ENCODE results near the gene OR6B3. TPM values are rescaled to one million over a fixed set of nuclear protein-coding genes. Genes with fewer than 3 reads are reported as not detected.

OR6B3 gene
- total RNA-seq, 1 experiment from 2014 or later, result not detected

- Histone ChIP-seq H3K4me1 (ENCODE audit: insufficient read depth, low read length) (peaks cover 17% of the 10 kb centered on the region; the same call in 1 of the 2 replicates), H3K9me2 (replicated peaks; ENCODE audit: low read length) (no peaks in the 10 kb centered on the region), H3K36me3 (ENCODE audit: low read depth, low read length) (peaks cover 16% of the 10 kb centered on the region), H3K4me2 (ENCODE audit: low read length) (peak overlapping the region; percentile 83), H3K4me3 (ENCODE audit: low read length) (peak overlapping the region; percentile 81), H3K27ac (ENCODE audit: low read length) (no peak overlapping the region), H3K27me3 (ENCODE audit: low read length) (no peaks in the 10 kb centered on the region), H4K20me1 (ENCODE audit: low read length) (peaks cover 28% of the 10 kb centered on the region), H3K9me3 (ENCODE audit: low read length) (no peaks in the 10 kb centered on the region), H2AFZ (ENCODE audit: low read length) (no peak overlapping the region), H3K9ac (ENCODE audit: low read length) (peak overlapping the region; percentile 98), H3K79me2 (ENCODE audit: low read length) (peaks cover 45% of the 10 kb centered on the region), H3F3A (ENCODE audit: low read length, unreplicated experiment) (no peaks in the 10 kb centered on the region)
- intact Hi-C loops (cut with micrococcal nuclease), result loop anchor here (1.0 kb wide), 1 partner anchor 112 kb away; the partner anchor contains the start of gene COPS9
- no peak for DNase-seq
- TF ChIP-seq CTCF (conservative IDR thresholded peaks at IDR 0.05; ENCODE audit: low read depth, low read length), result no peak
- no peak for TF ChIP-seq EZH2phosphoT487 (IDR thresholded peaks at IDR 0.05; ENCODE audit: borderline replicate concordance, low read length)
- no peak for TF ChIP-seq EZH2 (IDR thresholded peaks at IDR 0.05; ENCODE audit: low read length, unreplicated experiment)
- CTCF ChIA-PET, result interaction anchor here (0.6 kb wide), 1 partner anchor 119 kb away, joined by 3 read pairs; no protein-coding TSS in a partner anchor
- no TSS peak for BruUV-seq (replicated peaks)
- peak; percentile 23 for ATAC-seq
- POLR2A ChIA-PET (ENCODE audit: unreplicated experiment), result interaction anchor here (0.6 kb wide), 3 partner anchors 71 to 1412 kb away, joined by 4 to 12 read pairs (median 6); no protein-coding TSS in a partner anchor
Observed at GRCh38 chr2:240024766-240025165, 28.6 kb downstream of the OR6B3 start.

GRCh38 chr2:240023792-240024191 lies 29.5 kb downstream of the OR6B3 start:
- Histone ChIP-seq H3K9ac (ENCODE audit: low read length) (peak overlapping the region; percentile 98; the same call in 1 of the 2 replicates), H3K27me3 (ENCODE audit: low read length) (no peaks in the 10 kb centered on the region), H3K27ac (ENCODE audit: low read length) (no peak overlapping the region), H3K79me2 (ENCODE audit: low read length) (peaks cover 45% of the 10 kb centered on the region), H3K4me3 (ENCODE audit: low read length) (peak overlapping the region; percentile 81), H3F3A (ENCODE audit: low read length, unreplicated experiment) (no peaks in the 10 kb centered on the region), H3K4me2 (ENCODE audit: low read length) (peak overlapping the region; percentile 83), H4K20me1 (ENCODE audit: low read length) (peaks cover 28% of the 10 kb centered on the region), H3K9me2 (replicated peaks; ENCODE audit: low read length) (no peaks in the 10 kb centered on the region), H3K9me3 (ENCODE audit: low read length) (no peaks in the 10 kb centered on the region), H2AFZ (ENCODE audit: low read length) (no peak overlapping the region), H3K36me3 (ENCODE audit: low read depth, low read length) (peaks cover 18% of the 10 kb centered on the region), H3K4me1 (ENCODE audit: insufficient read depth, low read length) (peaks cover 17% of the 10 kb centered on the region; the same call in 1 of the 2 replicates)
- intact Hi-C loops (cut with micrococcal nuclease), result no loop called here
- ChIA-PET POLR2A (ENCODE audit: unreplicated experiment) (no interaction called here), CTCF (no interaction called here)
- ATAC-seq (no peak), DNase-seq (no peak)
- BruUV-seq (replicated peaks), result no TSS peak
- no peak for TF ChIP-seq EZH2phosphoT487 (IDR thresholded peaks at IDR 0.05; ENCODE audit: borderline replicate concordance, low read length)
- no peak for TF ChIP-seq CTCF (conservative IDR thresholded peaks at IDR 0.05; ENCODE audit: low read depth, low read length)
- TF ChIP-seq EZH2 (IDR thresholded peaks at IDR 0.05; ENCODE audit: low read length, unreplicated experiment), result no peak

DNA sequence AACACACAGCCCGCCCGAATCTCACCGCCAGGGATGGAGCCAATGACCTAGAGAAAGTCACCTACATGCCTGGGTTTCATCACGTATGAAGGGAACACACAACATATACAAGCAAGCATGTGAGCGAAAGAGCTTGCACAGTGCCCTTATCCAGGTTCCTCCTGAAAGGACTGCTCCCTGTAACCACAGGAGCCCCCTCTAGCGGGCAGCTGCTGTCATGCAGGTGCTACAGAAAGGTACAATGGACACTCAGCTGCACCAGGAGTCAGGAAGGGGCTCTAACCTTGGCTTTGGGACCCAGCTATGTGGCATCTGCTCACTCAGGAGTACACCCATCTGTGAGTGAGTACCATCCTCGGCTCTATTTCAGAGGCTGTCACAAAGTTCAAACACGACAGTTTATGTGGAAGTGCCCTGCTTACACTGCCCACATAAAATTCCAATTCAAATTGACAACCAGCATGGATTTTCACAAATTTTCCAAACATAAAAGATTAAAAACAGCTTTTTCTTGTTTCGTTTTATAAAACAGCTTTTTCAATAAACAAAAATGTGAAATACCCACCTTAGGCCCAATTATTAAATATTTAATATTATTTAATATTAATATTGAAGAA lies 31.7 kb downstream of the OR6B3 start:
- TF ChIP-seq EZH2 (IDR thresholded peaks at IDR 0.05; ENCODE audit: low read length, unreplicated experiment) (no peak), CTCF (conservative IDR thresholded peaks at IDR 0.05; ENCODE audit: low read depth, low read length) (peak; percentile 84), EZH2phosphoT487 (IDR thresholded peaks at IDR 0.05; ENCODE audit: borderline replicate concordance, low read length) (no peak)
- H3K9me2 ChIP-seq (replicated peaks; ENCODE audit: low read length), result no peaks in the 10 kb centered on the region
- no TSS peak for BruUV-seq (replicated peaks)
- H3K27me3 ChIP-seq (ENCODE audit: low read length), result no peaks in the 10 kb centered on the region
- CTCF ChIA-PET, result no interaction called here
- DNase-seq (peak; percentile 76), ATAC-seq (peak; percentile 45)
- H4K20me1 ChIP-seq (ENCODE audit: low read length), result peaks cover 28% of the 10 kb centered on the region
- H3K36me3 ChIP-seq (ENCODE audit: low read depth, low read length), result peaks cover 30% of the 10 kb centered on the region
- H3K4me1 ChIP-seq (ENCODE audit: insufficient read depth, low read length), result peaks cover 17% of the 10 kb centered on the region; the same call in 1 of the 2 replicates
- H3K4me2 ChIP-seq (ENCODE audit: low read length), result no peak overlapping the region
- no peaks in the 10 kb centered on the region for H3K9me3 ChIP-seq (ENCODE audit: low read length)
- no peaks in the 10 kb centered on the region for H3F3A ChIP-seq (ENCODE audit: low read length, unreplicated experiment)
- no peak overlapping the region for H3K27ac ChIP-seq (ENCODE audit: low read length)
- H3K4me3 ChIP-seq (ENCODE audit: low read length), result no peak overlapping the region
- H3K79me2 ChIP-seq (ENCODE audit: low read length), result peaks cover 45% of the 10 kb centered on the region
- intact Hi-C loops (cut with micrococcal nuclease), result no loop called here
- H2AFZ ChIP-seq (ENCODE audit: low read length), result no peak overlapping the region
- H3K9ac ChIP-seq (ENCODE audit: low read length), result no peak overlapping the region
- POLR2A ChIA-PET (ENCODE audit: unreplicated experiment), result no interaction called here
